ENCODE measurements around the gene HAUS2.

The HAUS2 gene

GRCh38 chr15:42608752-42609488, 60.3 kb downstream of the HAUS2 start:
- DNase-seq (ENCODE audit: low read depth) = no peak

DNA sequence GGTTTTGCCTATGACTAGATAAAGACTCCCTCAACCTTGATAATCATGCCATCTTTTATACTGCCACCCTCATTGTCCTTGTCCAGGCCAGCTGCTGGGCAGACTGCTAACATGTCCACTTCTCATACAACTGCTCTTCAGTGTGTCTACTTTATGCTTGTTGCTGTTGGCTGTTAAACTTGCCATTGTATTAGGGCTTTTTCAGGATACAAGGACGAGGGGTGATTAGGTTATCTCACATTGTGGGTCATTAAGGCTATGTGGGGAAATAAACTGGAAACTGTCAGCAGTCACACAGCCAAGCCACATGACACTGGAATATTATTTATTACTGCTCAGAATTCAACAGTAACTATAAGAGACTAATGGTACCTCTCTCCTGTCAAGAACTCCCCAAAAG, 62.9 kb downstream of the HAUS2 start:
- no peak for DNase-seq (ENCODE audit: low read depth)

DNA sequence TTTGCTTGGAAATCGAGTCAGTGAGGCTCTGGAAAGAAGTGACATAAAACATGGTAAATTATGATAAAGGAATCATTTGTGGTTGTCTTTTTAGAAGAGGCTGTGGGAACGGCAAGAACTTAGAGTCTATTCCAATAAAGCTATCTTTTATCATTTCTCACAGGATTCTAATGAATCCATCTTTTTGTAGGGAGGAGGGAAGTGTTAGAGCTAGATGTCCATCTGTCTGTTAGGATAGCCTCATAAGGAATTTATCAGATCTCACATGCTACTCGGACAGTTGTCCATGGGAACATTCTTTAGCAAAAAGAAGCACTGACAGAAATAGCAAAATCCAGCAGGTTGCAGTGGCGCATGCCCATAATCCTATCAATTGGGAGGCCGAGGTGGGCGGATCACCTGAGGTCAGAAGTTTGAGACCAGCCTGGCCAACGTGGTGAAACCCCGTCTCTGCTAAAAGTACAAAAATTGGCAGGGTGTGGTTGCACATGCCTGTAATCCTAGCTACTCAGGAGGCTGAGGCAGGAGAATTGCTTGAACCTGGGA, 63.8 kb downstream of the HAUS2 start:
- DNase-seq (ENCODE audit: low read depth) = no peak

GRCh38 chr15:42616107-42616506, 67.5 kb downstream of the HAUS2 start:
- DNase-seq (ENCODE audit: low read depth) = no peak

All from GM04503 (cell line).